ENCODE measurements around the gene TNRC18. TPM values are rescaled to one million over a fixed set of nuclear protein-coding genes. Genes with fewer than 3 reads are reported as not detected.
"Not testable (repeated sequence)": the region's sequence is repeated elsewhere in the genome, so short reads cannot be mapped to it uniquely, and the experiment has no call there.

The TNRC18 gene
- total RNA-seq, 1 experiment from 2014 or later, result 91.7 TPM

DNA sequence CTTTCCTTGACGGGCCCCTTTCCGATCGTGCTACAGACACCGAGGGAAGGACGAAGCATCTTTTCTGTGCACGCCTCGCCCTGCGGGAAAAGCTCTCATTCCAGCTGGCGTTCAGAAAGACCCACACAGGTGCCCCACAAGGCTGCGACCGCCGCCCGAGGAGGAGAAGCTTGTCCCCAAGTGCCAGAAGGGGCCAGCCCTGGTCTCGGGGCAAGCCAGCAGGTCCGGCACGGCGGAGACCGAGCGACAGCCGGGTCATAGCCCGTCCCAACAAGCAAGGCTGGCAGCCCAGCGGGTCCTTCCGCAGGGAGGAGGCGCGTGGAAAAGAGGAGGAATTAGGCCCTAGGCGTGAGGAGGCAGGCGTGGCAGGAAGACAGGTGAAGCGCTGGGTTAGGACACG, 62.7 kb downstream of the TNRC18 start:
- no peak overlapping the region for H3K4me3 ChIP-seq (ENCODE audit: low read depth, low read length, poor library complexity, severe bottlenecking)
- no peak for DNase-seq (ENCODE audit: low spot score)
- POLR2A ChIA-PET (ENCODE audit: low non-redundant PET), result interaction anchor here (0.6 kb wide), 2 partner anchors 148 to 253 kb away, joined by 3 to 7 read pairs; no protein-coding TSS in a partner anchor
- H3K27me3 ChIP-seq (replicated peaks; ENCODE audit: insufficient read depth, low read depth, low read length, poor library complexity), result no peaks in the 10 kb centered on the region
- CTCF ChIA-PET, result no interaction called here
- H3K9me3 ChIP-seq (ENCODE audit: low read depth, low read length, poor library complexity, severe bottlenecking), result no peaks in the 10 kb centered on the region
- H3K4me1 ChIP-seq (ENCODE audit: insufficient read depth, low read length, poor library complexity, severe bottlenecking), result no peaks in the 10 kb centered on the region
- no peak overlapping the region for H3K27ac ChIP-seq (ENCODE audit: low read depth, low read length, poor library complexity, severe bottlenecking)
- TF ChIP-seq, protein P1, sequence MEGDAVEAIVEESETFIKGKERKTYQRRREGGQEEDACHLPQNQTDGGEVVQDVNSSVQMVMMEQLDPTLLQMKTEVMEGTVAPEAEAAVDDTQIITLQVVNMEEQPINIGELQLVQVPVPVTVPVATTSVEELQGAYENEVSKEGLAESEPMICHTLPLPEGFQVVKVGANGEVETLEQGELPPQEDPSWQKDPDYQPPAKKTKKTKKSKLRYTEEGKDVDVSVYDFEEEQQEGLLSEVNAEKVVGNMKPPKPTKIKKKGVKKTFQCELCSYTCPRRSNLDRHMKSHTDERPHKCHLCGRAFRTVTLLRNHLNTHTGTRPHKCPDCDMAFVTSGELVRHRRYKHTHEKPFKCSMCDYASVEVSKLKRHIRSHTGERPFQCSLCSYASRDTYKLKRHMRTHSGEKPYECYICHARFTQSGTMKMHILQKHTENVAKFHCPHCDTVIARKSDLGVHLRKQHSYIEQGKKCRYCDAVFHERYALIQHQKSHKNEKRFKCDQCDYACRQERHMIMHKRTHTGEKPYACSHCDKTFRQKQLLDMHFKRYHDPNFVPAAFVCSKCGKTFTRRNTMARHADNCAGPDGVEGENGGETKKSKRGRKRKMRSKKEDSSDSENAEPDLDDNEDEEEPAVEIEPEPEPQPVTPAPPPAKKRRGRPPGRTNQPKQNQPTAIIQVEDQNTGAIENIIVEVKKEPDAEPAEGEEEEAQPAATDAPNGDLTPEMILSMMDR (conservative IDR thresholded peaks at IDR 0.05; ENCODE audit: low read depth, low read length), result no peak
- TF ChIP-seq EZH2 (IDR thresholded peaks at IDR 0.05; ENCODE audit: borderline replicate concordance, low read depth, low read length, poor library complexity, severe bottlenecking), result no peak
- peaks cover 77% of the 10 kb centered on the region for H3K36me3 ChIP-seq (ENCODE audit: insufficient read depth, low read length, poor library complexity, severe bottlenecking)
- BruUV-seq (replicated peaks), result no TSS peak
- intact Hi-C loops (cut with micrococcal nuclease; ENCODE audit: unreplicated experiment), result loop anchor here (10.0 kb wide), 1 partner anchor 116 kb away; no protein-coding TSS in a partner anchor

DNA sequence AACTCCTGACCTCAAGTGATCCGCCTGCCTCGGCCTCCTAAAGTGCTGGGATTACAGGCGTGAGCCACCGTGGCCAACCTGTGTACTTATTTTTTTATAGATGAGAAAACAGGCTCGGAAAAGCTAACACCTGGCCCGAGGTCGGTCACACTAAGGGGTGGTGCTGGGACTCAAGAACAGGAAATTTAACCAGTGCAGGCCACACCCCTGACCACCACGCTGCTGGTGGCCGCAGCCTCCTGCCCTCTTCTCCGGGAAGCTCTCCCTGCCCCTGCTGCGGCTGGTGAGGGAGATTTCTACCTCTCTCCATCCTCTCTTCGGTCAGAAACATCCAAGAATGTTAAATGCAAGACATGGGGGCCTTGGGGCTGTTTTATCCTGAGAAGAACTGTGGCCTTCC, 63.2 kb downstream of the TNRC18 start:
- intact Hi-C loops (cut with micrococcal nuclease; ENCODE audit: unreplicated experiment), result loop anchor here (10.0 kb wide), 1 partner anchor 116 kb away; no protein-coding TSS in a partner anchor
- Histone ChIP-seq H3K9me3 (ENCODE audit: low read depth, low read length, poor library complexity, severe bottlenecking) (no peaks in the 10 kb centered on the region), H3K36me3 (ENCODE audit: insufficient read depth, low read length, poor library complexity, severe bottlenecking) (peaks cover 75% of the 10 kb centered on the region), H3K27me3 (replicated peaks; ENCODE audit: insufficient read depth, low read depth, low read length, poor library complexity) (no peaks in the 10 kb centered on the region), H3K27ac (ENCODE audit: low read depth, low read length, poor library complexity, severe bottlenecking) (no peak overlapping the region), H3K4me1 (ENCODE audit: insufficient read depth, low read length, poor library complexity, severe bottlenecking) (no peaks in the 10 kb centered on the region), H3K4me3 (ENCODE audit: low read depth, low read length, poor library complexity, severe bottlenecking) (no peak overlapping the region)
- no TSS peak for BruUV-seq (replicated peaks)
- DNase-seq (ENCODE audit: low spot score), result no peak
- POLR2A ChIA-PET (ENCODE audit: low non-redundant PET), result interaction anchor here (0.6 kb wide), 1 partner anchor 253 kb away, joined by 7 read pairs; no protein-coding TSS in a partner anchor
- no peak for TF ChIP-seq EZH2 (IDR thresholded peaks at IDR 0.05; ENCODE audit: borderline replicate concordance, low read depth, low read length, poor library complexity, severe bottlenecking)
- TF ChIP-seq, protein P1 (conservative IDR thresholded peaks at IDR 0.05; ENCODE audit: low read depth, low read length), result no peak
- CTCF ChIA-PET, result no interaction called here

DNA sequence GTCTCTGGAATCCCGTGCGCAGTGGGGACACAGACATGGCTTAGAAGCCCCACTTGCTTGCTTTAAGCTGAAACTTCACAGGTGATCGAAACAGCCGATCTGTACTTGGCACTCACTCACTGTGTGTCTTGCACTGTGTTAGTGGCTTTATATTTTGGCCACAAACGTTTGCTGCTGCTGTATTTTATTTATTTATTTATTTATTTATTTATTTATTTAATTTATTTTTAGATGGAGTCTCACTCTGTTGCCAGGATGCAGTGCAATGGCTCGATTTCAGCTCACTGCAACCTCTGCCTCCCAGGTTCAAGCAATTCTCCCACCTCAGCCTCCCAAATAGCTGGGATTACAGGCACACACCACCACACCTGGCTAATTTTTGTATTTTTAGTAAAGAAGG, 63.6 kb downstream of the TNRC18 start:
- CTCF ChIA-PET; BruUV-seq (replicated peaks); H3K27me3 ChIP-seq (replicated peaks; ENCODE audit: insufficient read depth, low read depth, low read length, poor library complexity); POLR2A ChIA-PET (ENCODE audit: low non-redundant PET); H3K27ac ChIP-seq (ENCODE audit: low read depth, low read length, poor library complexity, severe bottlenecking); DNase-seq (ENCODE audit: low spot score); H3K4me1 ChIP-seq (ENCODE audit: insufficient read depth, low read length, poor library complexity, severe bottlenecking); H3K9me3 ChIP-seq (ENCODE audit: low read depth, low read length, poor library complexity, severe bottlenecking); H3K4me3 ChIP-seq (ENCODE audit: low read depth, low read length, poor library complexity, severe bottlenecking): not testable (repeated sequence)
- intact Hi-C loops (cut with micrococcal nuclease; ENCODE audit: unreplicated experiment), result loop anchor here (10.0 kb wide), 1 partner anchor 115 kb away; no protein-coding TSS in a partner anchor
- peaks cover 71% of the 10 kb centered on the region for H3K36me3 ChIP-seq (ENCODE audit: insufficient read depth, low read length, poor library complexity, severe bottlenecking)

DNA sequence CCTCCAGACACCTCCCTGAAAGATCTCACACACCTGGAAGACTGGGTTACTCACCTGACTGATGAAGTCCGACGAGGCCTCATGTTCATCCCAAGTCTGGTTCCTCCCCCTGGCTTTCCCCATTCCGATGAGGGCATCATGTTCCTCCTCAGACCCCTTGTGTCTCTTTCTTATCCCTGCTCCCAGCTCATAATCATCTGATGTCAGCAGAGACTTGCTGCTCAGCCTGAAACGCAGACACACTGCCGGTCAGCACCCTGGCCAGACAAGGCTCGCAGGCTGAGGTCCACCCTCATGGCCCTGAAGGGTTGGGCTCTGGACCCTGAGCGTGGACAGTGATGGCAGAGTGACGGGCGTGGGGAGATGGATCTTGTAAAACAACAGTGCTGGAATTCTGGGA, 64.3 kb downstream of the TNRC18 start:
- intact Hi-C loops (cut with micrococcal nuclease; ENCODE audit: unreplicated experiment), result no loop called here
- Histone ChIP-seq H3K4me3 (ENCODE audit: low read depth, low read length, poor library complexity, severe bottlenecking) (no peak overlapping the region), H3K4me1 (ENCODE audit: insufficient read depth, low read length, poor library complexity, severe bottlenecking) (no peaks in the 10 kb centered on the region), H3K36me3 (ENCODE audit: insufficient read depth, low read length, poor library complexity, severe bottlenecking) (peaks cover 71% of the 10 kb centered on the region), H3K9me3 (ENCODE audit: low read depth, low read length, poor library complexity, severe bottlenecking) (no peaks in the 10 kb centered on the region), H3K27me3 (replicated peaks; ENCODE audit: insufficient read depth, low read depth, low read length, poor library complexity) (no peaks in the 10 kb centered on the region), H3K27ac (ENCODE audit: low read depth, low read length, poor library complexity, severe bottlenecking) (peak overlapping the region; percentile 12)
- no peak for DNase-seq (ENCODE audit: low spot score)
- ChIA-PET POLR2A (ENCODE audit: low non-redundant PET) (no interaction called here), CTCF (no interaction called here)
- BruUV-seq (replicated peaks), result no TSS peak
- TF ChIP-seq, protein P1 (conservative IDR thresholded peaks at IDR 0.05; ENCODE audit: low read depth, low read length), result no peak
- no peak for TF ChIP-seq EZH2 (IDR thresholded peaks at IDR 0.05; ENCODE audit: borderline replicate concordance, low read depth, low read length, poor library complexity, severe bottlenecking)
